ENCODE data around the gene FOXJ1.

DNA sequence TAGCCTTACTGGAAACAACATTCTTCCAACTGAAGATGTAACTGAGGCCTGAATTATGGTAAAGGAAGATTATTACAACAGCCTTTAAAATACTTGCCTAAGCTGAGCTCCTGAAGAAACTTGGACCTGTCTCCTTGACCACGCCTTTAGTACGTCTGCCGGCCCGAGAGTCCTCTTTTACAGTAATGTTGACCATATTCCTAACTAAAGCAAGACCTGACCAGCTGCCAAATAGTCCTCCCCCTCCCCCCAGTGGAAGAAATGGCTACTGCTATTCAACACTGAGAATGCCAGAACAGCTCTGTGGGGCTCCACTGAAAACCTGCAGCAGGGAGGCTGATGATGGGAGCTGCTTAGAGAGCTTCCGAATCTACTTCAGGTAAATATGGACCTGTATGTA, 12.6 kb upstream of the FOXJ1 start:
- TF ChIP-seq POLR2A (IDR thresholded peaks at IDR 0.05) = no peak
- TF ChIP-seq, protein P1, sequence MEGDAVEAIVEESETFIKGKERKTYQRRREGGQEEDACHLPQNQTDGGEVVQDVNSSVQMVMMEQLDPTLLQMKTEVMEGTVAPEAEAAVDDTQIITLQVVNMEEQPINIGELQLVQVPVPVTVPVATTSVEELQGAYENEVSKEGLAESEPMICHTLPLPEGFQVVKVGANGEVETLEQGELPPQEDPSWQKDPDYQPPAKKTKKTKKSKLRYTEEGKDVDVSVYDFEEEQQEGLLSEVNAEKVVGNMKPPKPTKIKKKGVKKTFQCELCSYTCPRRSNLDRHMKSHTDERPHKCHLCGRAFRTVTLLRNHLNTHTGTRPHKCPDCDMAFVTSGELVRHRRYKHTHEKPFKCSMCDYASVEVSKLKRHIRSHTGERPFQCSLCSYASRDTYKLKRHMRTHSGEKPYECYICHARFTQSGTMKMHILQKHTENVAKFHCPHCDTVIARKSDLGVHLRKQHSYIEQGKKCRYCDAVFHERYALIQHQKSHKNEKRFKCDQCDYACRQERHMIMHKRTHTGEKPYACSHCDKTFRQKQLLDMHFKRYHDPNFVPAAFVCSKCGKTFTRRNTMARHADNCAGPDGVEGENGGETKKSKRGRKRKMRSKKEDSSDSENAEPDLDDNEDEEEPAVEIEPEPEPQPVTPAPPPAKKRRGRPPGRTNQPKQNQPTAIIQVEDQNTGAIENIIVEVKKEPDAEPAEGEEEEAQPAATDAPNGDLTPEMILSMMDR (IDR thresholded peaks at IDR 0.05) = no peak

All from lower leg skin (tissue), 3 donors.